CD14-positive monocyte (primary cell): ENCODE results near the gene LIMS4. TPM values are rescaled to one million over a fixed set of nuclear protein-coding genes. Genes with fewer than 3 reads are reported as not detected.
"Not testable (repeated sequence)": the region's sequence is repeated elsewhere in the genome, so short reads cannot be mapped to it uniquely, and the experiment has no call there.

Experiments
- DNase-seq, 3 donors: peaks; one replicate each; pipeline ENCODE4 v3.0.0-alpha.2; 2011 to 2022
- H2AFZ ChIP-seq: 2 replicates; pipeline ENCODE4 v1.6.0; 2012; ENCODE audit warnings: mild to moderate bottlenecking, low read depth, low read length, inconsistent platforms; ENCODE audit not compliant: insufficient read depth, poor library complexity, severe bottlenecking
- H3K27ac ChIP-seq, 2 donors: 1 replicate in 1 of 2; 2 replicates in 1 of 2; pipeline ENCODE4 v1.5.1; 2012 to 2013; ENCODE audit warnings: low read length in 2 of 2, control low read depth in 1 of 2, inconsistent platforms in 1 of 2, low read depth in 1 of 2, mild to moderate bottlenecking in 1 of 2
- H3K27me3 ChIP-seq, 2 donors: one replicate each; pipeline versions ENCODE4 v1.6.0 to v1.6.1; 2011 to 2013; ENCODE audit warnings: low read length in 2 of 2; ENCODE audit not compliant: control insufficient read depth in 2 of 2, insufficient read depth in 2 of 2
- H3K36me3 ChIP-seq, 2 donors: replicated peaks in 1 of 2; 1 replicate in 1 of 2; 2 replicates in 1 of 2; pipeline versions ENCODE4 v1.5.1 to v1.6.1; 2012 to 2013; ENCODE audit warnings: low read length in 2 of 2, control low read depth in 1 of 2, inconsistent platforms in 1 of 2, mild to moderate bottlenecking in 1 of 2; ENCODE audit not compliant: insufficient read depth in 2 of 2, control insufficient read depth in 1 of 2
- H3K4me1 ChIP-seq, 2 donors: 1 replicate in 1 of 2; 2 replicates in 1 of 2; pipeline versions ENCODE4 v1.5.1 to v1.6.1; 2012 to 2013; ENCODE audit warnings: low read length in 2 of 2, control low read depth in 1 of 2, inconsistent platforms in 1 of 2, mild to moderate bottlenecking in 1 of 2, moderate library complexity in 1 of 2; ENCODE audit not compliant: insufficient read depth in 2 of 2, control insufficient read depth in 1 of 2
- H3K4me2 ChIP-seq: replicated peaks from 2 replicates; pipeline ENCODE3; 2012; ENCODE audit warnings: low read length, moderate library complexity, mild to moderate bottlenecking; ENCODE audit not compliant: poor library complexity, severe bottlenecking; ENCODE audit errors: extremely low read depth
- H3K4me3 ChIP-seq, 3 experiments: fragments of 200-600 bp in 1 of 3; sonication (generic) in 1 of 3; replicated peaks in 1 of 3; 1 replicate in 2 of 3; 2 replicates in 1 of 3; pipeline ENCODE4 v1.5.1; 2011 to 2013; ENCODE audit warnings: low read length in 3 of 3, mild to moderate bottlenecking in 3 of 3, control low read depth in 2 of 3, low read depth in 2 of 3, inconsistent platforms in 1 of 3, moderate library complexity in 1 of 3
- H3K79me2 ChIP-seq: 2 replicates; pipeline ENCODE4 v1.6.0; 2012; ENCODE audit warnings: mild to moderate bottlenecking, control low read depth, inconsistent platforms, low read length, moderate library complexity; ENCODE audit not compliant: insufficient read depth
- H3K9ac ChIP-seq: 2 replicates; pipeline ENCODE4 v1.6.0; 2017; ENCODE audit warnings: low read length, mild to moderate bottlenecking; ENCODE audit not compliant: insufficient read depth, poor library complexity, severe bottlenecking
- H3K9me3 ChIP-seq, 2 donors: replicated peaks in 1 of 2; 1 replicate in 1 of 2; 2 replicates in 1 of 2; pipeline versions ENCODE4 v1.5.1 to v1.6.1; 2012 to 2013; ENCODE audit warnings: low read length in 2 of 2, control low read depth in 1 of 2; ENCODE audit not compliant: control insufficient read depth in 1 of 2, insufficient read depth in 1 of 2
- H4K20me1 ChIP-seq: 2 replicates; pipeline ENCODE4 v1.6.0; 2012; ENCODE audit warnings: mild to moderate bottlenecking, low read length, control low read depth, moderate library complexity; ENCODE audit not compliant: insufficient read depth
- H3K27ac Mint-ChIP-seq, 7 donors: one replicate each; pipeline ENCODE4 v1.8.0; 2020; ENCODE audit warnings: mild to moderate bottlenecking in 7 of 7, mixed read lengths in 7 of 7, moderate library complexity in 6 of 7, inconsistent platforms in 2 of 7
- H3K27me3 Mint-ChIP-seq, 3 donors: one replicate each; pipeline ENCODE4 v1.8.0; 2021 to 2022; ENCODE audit warnings: low read depth in 3 of 3, mild to moderate bottlenecking in 3 of 3, mixed read lengths in 3 of 3, moderate library complexity in 3 of 3, inconsistent platforms in 1 of 3
- H3K36me3 Mint-ChIP-seq, 2 donors: one replicate each; pipeline ENCODE4 v1.8.0; 2020; ENCODE audit warnings: mixed read lengths in 2 of 2, inconsistent platforms in 1 of 2, mild to moderate bottlenecking in 1 of 2
- H3K4me1 Mint-ChIP-seq: one replicate; pipeline ENCODE4 v1.8.0; 2020; ENCODE audit warnings: mild to moderate bottlenecking, mixed read lengths
- H3K4me3 Mint-ChIP-seq, 2 donors: one replicate each; pipeline ENCODE4 v1.8.0; 2020; ENCODE audit warnings: mild to moderate bottlenecking in 2 of 2, mixed read lengths in 2 of 2, moderate library complexity in 1 of 2
- H3K9me3 Mint-ChIP-seq, 7 donors: one replicate each; pipeline ENCODE4 v1.8.0; 2020 to 2022; ENCODE audit warnings: mixed read lengths in 7 of 7, mild to moderate bottlenecking in 6 of 7, moderate library complexity in 6 of 7, inconsistent platforms in 2 of 7
- WGBS: methylation state at CpG from one replicate; pipeline ENCODE4 v1.1.5; 2013; ENCODE audit warnings: missing lambda C conversion rate; ENCODE audit not compliant: insufficient coverage; 5-methylcytosine and 5-hydroxymethylcytosine counted together
- intact Hi-C, 2 donors: fragments of 100-400 bp; cut with micrococcal nuclease; formaldehyde crosslinking; loops; one replicate each; pipeline versions ENCODE4 v1.15.0 to v1.15.1; 2023
- polyA plus RNA-seq, 3 donors: library from polyadenylated mRNA; depleted of rRNA in 1 of 3; unstranded in 2 of 3; stranded (reverse) in 1 of 3; fragments of 300-500 nt in 2 of 3; fragments of >200 nt in 1 of 3; fragmentation: Illumina TruSeq in 2 of 3; gene quantifications; 1 replicate in 2 of 3; 2 replicates in 1 of 3; pipeline ENCODE4 v1.2.3, GENCODE V29; 2012 to 2021

The LIMS4 gene
- polyA plus RNA-seq, 3 donors, result 0.51 to 5.1 (median 5.1) TPM

GRCh38 chr2:110488991-110489390 lies 16.4 kb upstream of the LIMS4 start:
- H3K27ac ChIP-seq, DNase-seq, H3K27ac Mint-ChIP-seq, H3K9me3 ChIP-seq, H3K36me3 Mint-ChIP-seq, H3K4me3 ChIP-seq, H4K20me1 ChIP-seq, H3K27me3 ChIP-seq, H3K79me2 ChIP-seq, intact Hi-C loops, H3K4me1 Mint-ChIP-seq, H3K4me3 Mint-ChIP-seq, H3K27me3 Mint-ChIP-seq, H3K4me2 ChIP-seq, H3K9me3 Mint-ChIP-seq, H3K36me3 ChIP-seq, H3K9ac ChIP-seq, H3K4me1 ChIP-seq, H2AFZ ChIP-seq: not testable (repeated sequence)
- WGBS, result no CpG with 5 or more reads among the region's 1 CpG

DNA sequence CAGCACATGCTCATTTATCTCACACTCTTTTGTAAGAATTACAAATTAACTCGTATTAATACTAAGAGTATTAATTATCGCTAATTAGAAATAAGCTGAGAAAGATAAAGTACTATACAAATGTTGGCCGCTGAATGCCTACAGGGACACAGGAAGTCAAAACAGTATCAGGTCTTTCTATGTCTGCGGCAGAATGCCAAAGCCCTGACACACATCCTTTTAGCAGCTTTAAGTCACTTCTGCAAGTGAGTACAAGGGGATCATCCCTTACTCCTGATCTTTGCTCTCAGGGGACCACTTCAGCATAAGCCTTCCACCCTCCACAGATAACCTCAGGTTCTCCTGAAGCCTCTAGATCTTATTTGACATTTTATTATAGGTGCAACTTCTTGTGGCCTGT lies 10.1 kb upstream of the LIMS4 start:
- not testable (repeated sequence) for H3K4me1 Mint-ChIP-seq, H3K9ac ChIP-seq

GRCh38 chr2:110481200-110481599 lies 8.6 kb upstream of the LIMS4 start:
- intact Hi-C loops, H3K4me1 Mint-ChIP-seq, DNase-seq, H2AFZ ChIP-seq, H3K27ac ChIP-seq, H3K27me3 Mint-ChIP-seq, H3K4me3 Mint-ChIP-seq, H3K4me2 ChIP-seq, H3K79me2 ChIP-seq, H3K27me3 ChIP-seq, H3K9me3 Mint-ChIP-seq, H3K9me3 ChIP-seq, H3K9ac ChIP-seq, H3K36me3 ChIP-seq, H3K27ac Mint-ChIP-seq, H3K36me3 Mint-ChIP-seq, H3K4me1 ChIP-seq, H4K20me1 ChIP-seq, H3K4me3 ChIP-seq: not testable (repeated sequence)
- no CpG with 5 or more reads among the region's 3 CpGs for WGBS

More for the DNA sequence above, 10.1 kb upstream of the LIMS4 start:
- no CpG with 5 or more reads among the region's 4 CpGs for WGBS
- H3K27me3 ChIP-seq, H3K27ac Mint-ChIP-seq, H3K9me3 Mint-ChIP-seq, H2AFZ ChIP-seq, H3K9me3 ChIP-seq, H3K4me3 ChIP-seq, H3K36me3 Mint-ChIP-seq, H3K4me2 ChIP-seq, H3K4me3 Mint-ChIP-seq, H3K27ac ChIP-seq, H4K20me1 ChIP-seq, H3K27me3 Mint-ChIP-seq, H3K36me3 ChIP-seq, intact Hi-C loops, H3K4me1 ChIP-seq, H3K79me2 ChIP-seq, DNase-seq: not testable (repeated sequence)

DNA sequence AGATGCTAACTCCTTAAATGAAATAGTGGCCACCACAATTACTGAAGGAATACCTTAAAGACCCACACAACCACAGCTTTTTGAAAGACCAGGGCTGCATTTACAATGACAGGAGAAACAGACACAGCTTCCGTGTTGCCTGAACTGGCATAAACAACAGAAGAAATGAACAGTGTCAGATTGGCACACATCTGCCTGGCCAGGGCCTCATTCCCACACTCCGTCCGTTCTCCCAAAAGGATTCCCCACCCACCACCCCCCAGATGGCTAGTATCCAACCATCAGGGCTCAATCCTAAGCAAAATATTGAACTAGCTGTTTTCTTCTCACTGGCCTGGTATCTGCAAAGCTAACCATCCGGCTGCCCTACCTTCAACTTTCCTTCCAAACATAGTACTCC lies 7.5 kb upstream of the LIMS4 start:
- H3K9me3 Mint-ChIP-seq, intact Hi-C loops, H3K36me3 Mint-ChIP-seq, H3K4me1 ChIP-seq, H3K4me3 ChIP-seq, H3K27me3 ChIP-seq, H3K36me3 ChIP-seq, H3K27ac Mint-ChIP-seq, H3K79me2 ChIP-seq, H3K4me2 ChIP-seq, H3K9ac ChIP-seq, DNase-seq, H3K9me3 ChIP-seq, H2AFZ ChIP-seq, H3K4me1 Mint-ChIP-seq, H4K20me1 ChIP-seq, H3K4me3 Mint-ChIP-seq, H3K27ac ChIP-seq, H3K27me3 Mint-ChIP-seq: not testable (repeated sequence)
- WGBS, result no CpG with 5 or more reads among the region's 4 CpGs
